Activated CD8-positive, alpha-beta T cell treated with anti-CD3 and anti-CD28 coated beads for 36 hours (primary cell): ENCODE measurements around the gene ADAM22. TPM values are rescaled to one million over a fixed set of nuclear protein-coding genes. Genes with fewer than 3 reads are reported as not detected.

Experiments used
- ATAC-seq: fragments of 200-7000 bp; cut with Tn5 transposase; one replicate; pipeline ENCODE4 v1.10.0; 2021; ENCODE audit warnings: mild to moderate bottlenecking, moderate library complexity
- CTCF ChIA-PET: fragments of 350-600 bp; sonication (Branson Sonifier 250); formaldehyde crosslinking; loops from one replicate; lab custom pipeline; 2021; ENCODE audit warnings: antibody characterized with exemption; lab: Charles Lee
- POLR2A ChIA-PET: fragments of 350-600 bp; sonication (Branson Sonifier 250); formaldehyde crosslinking; loops from one replicate; lab custom pipeline; 2021; ENCODE audit warnings: antibody characterized with exemption; lab: Charles Lee
- DNase-seq: peaks from one replicate; pipeline ENCODE4 v3.0.0-alpha.2; 2020
- H3K27ac Mint-ChIP-seq: one replicate; pipeline ENCODE4 v1.8.0; 2021; ENCODE audit warnings: mild to moderate bottlenecking, mixed read lengths
- H3K27me3 Mint-ChIP-seq: one replicate; pipeline ENCODE4 v1.8.0; 2021; ENCODE audit warnings: mixed read lengths
- H3K36me3 Mint-ChIP-seq: one replicate; pipeline ENCODE4 v1.8.0; 2021; ENCODE audit warnings: low read depth, mixed read lengths
- H3K4me1 Mint-ChIP-seq: one replicate; pipeline ENCODE4 v1.8.0; 2021; ENCODE audit warnings: low read depth, mixed read lengths
- H3K4me3 Mint-ChIP-seq: one replicate; pipeline ENCODE4 v1.8.0; 2021; ENCODE audit warnings: mild to moderate bottlenecking, moderate library complexity, mixed read lengths
- H3K9me3 Mint-ChIP-seq: one replicate; pipeline ENCODE4 v1.8.0; 2021; ENCODE audit warnings: mixed read lengths
- CTCF ChIP-seq: fragments of 200-600 bp; IDR thresholded peaks from one replicate; pipeline ENCODE4 v1.8.0; 2022; ENCODE audit warnings: antibody characterized with exemption, mild to moderate bottlenecking
- intact Hi-C: fragments of 100-400 bp; cut with micrococcal nuclease; formaldehyde crosslinking; loops from one replicate; pipeline ENCODE4 v1.10.0; 2022
- total RNA-seq, 2 experiments: library from RNA; stranded (reverse); gene quantifications; one replicate each; pipeline ENCODE4 v1.2.3, GENCODE V29; 2021

ADAM22 gene
- total RNA-seq, 2 experiments from 2014 or later: 2.3 to 3.0 TPM

- Mint-ChIP-seq H3K4me1 (peaks cover 13% of the 10 kb centered on the region), H3K4me3 (no peak overlapping the region), H3K27me3 (no peaks in the 10 kb centered on the region), H3K9me3 (no peaks in the 10 kb centered on the region), H3K27ac (no peak overlapping the region), H3K36me3 (no peaks in the 10 kb centered on the region)
- no peak for ATAC-seq
- ChIA-PET POLR2A (no interaction called here), CTCF (no interaction called here)
- intact Hi-C loops: no loop called here
- no peak for TF ChIP-seq CTCF
- DNase-seq: no peak
These were observed 158.6 kb downstream of the ADAM22 start for GRCh38 chr7:88092676-88092999.

GRCh38 chr7:88101769-88102168 lies 167.7 kb downstream of the ADAM22 start:
- Mint-ChIP-seq H3K4me3 (no peak overlapping the region), H3K4me1 (peaks cover 11% of the 10 kb centered on the region), H3K27me3 (no peaks in the 10 kb centered on the region), H3K36me3 (no peaks in the 10 kb centered on the region), H3K9me3 (no peaks in the 10 kb centered on the region), H3K27ac (no peak overlapping the region)
- no peak for DNase-seq
- intact Hi-C loops: loop anchor here (10.0 kb wide), 1 partner anchor 167 kb away; the partner anchor contains the start of gene ADAM22
- CTCF ChIA-PET: interaction anchor here (1.3 to 2.0 kb wide), 2 partner anchors 10 to 68 kb away, joined by 4 to 5 read pairs; no protein-coding TSS in a partner anchor
- TF ChIP-seq CTCF: no peak
- POLR2A ChIA-PET: no interaction called here
- ATAC-seq: peak; percentile 69

- H3K27ac Mint-ChIP-seq: no peak overlapping the region
- no peaks in the 10 kb centered on the region for H3K27me3 Mint-ChIP-seq
- ATAC-seq (no peak), DNase-seq (no peak)
- intact Hi-C loops: loop anchor here (10.0 kb wide), 1 partner anchor 168 kb away; the partner anchor contains the start of gene ADAM22
- peaks cover 11% of the 10 kb centered on the region for H3K4me1 Mint-ChIP-seq
- no peak overlapping the region for H3K4me3 Mint-ChIP-seq
- no peak for TF ChIP-seq CTCF
- H3K9me3 Mint-ChIP-seq: no peaks in the 10 kb centered on the region
- H3K36me3 Mint-ChIP-seq: no peaks in the 10 kb centered on the region
- POLR2A ChIA-PET: no interaction called here
- CTCF ChIA-PET: interaction anchor here (1.3 to 2.0 kb wide), 2 partner anchors 9 to 67 kb away, joined by 4 to 5 read pairs; no protein-coding TSS in a partner anchor
These were observed 168.6 kb downstream of the ADAM22 start for GRCh38 chr7:88102675-88103074.

GRCh38 chr7:88104732-88105131 lies 170.7 kb downstream of the ADAM22 start:
- POLR2A ChIA-PET: no interaction called here
- no peaks in the 10 kb centered on the region for H3K9me3 Mint-ChIP-seq
- ATAC-seq: no peak
- no peak for DNase-seq
- no peaks in the 10 kb centered on the region for H3K36me3 Mint-ChIP-seq
- CTCF ChIA-PET: interaction anchor here (1.1 kb wide), 1 partner anchor 308 kb away, joined by 3 read pairs; no protein-coding TSS in a partner anchor
- H3K27me3 Mint-ChIP-seq: no peaks in the 10 kb centered on the region
- intact Hi-C loops: loop anchor here (10.0 kb wide), 1 partner anchor 170 kb away; the partner anchor contains the start of gene ADAM22
- H3K4me3 Mint-ChIP-seq: no peak overlapping the region
- H3K27ac Mint-ChIP-seq: no peak overlapping the region
- no peak for TF ChIP-seq CTCF
- H3K4me1 Mint-ChIP-seq: peaks cover 11% of the 10 kb centered on the region

- ChIA-PET CTCF (no interaction called here), POLR2A (no interaction called here)
- Mint-ChIP-seq H3K27me3 (no peaks in the 10 kb centered on the region), H3K4me1 (peaks cover 11% of the 10 kb centered on the region), H3K27ac (no peak overlapping the region), H3K36me3 (no peaks in the 10 kb centered on the region), H3K9me3 (no peaks in the 10 kb centered on the region), H3K4me3 (no peak overlapping the region)
- intact Hi-C loops: loop anchor here (10.0 kb wide), 1 partner anchor 170 kb away; the partner anchor contains the start of gene ADAM22
- ATAC-seq (no peak), DNase-seq (no peak)
- TF ChIP-seq CTCF: no peak
These were observed 171.2 kb downstream of the ADAM22 start for GRCh38 chr7:88105231-88105630.
